GM18508 (cell line): ENCODE data around the gene PSMD9.

ENCODE experiments used
- ATAC-seq: cut with Tn5 transposase; IDR thresholded peaks from one replicate; pipeline ENCODE4 v1.9.1; 2021; ENCODE audit warnings: moderate number of reproducible peaks; ENCODE audit not compliant: insufficient read depth, unreplicated experiment

Gene PSMD9

GRCh38 chr12:121949648-121950397 is 61.2 kb downstream of the PSMD9 start:
- ATAC-seq = no peak

DNA sequence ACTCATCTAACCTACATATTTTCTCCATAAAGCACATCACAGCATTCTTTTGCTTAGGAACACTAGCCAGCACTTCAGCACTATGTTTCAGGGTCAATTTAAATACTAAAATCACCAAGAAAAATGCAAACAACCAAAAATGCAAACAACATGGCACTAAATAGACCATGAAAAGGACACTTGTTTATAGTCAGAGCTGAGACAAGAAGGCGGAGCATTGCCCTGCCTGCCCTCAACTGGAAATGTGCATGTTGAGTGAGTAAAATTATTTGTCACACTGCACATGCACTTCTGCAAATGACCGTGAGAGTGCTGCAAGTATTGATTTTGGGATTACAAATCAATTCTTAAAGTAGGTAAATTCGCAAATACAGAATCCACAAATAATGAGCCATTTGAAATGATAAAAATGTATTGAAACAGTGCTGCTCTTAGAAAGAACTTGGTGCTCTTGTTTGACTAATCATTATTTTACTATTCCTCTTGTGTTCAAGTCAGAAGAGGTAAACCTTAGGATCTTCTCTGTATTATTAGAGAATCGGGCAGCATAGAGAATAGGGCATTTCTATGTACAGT is 64.6 kb downstream of the PSMD9 start:
- ATAC-seq = no peak

GRCh38 chr12:121953695-121954094 is 65.1 kb downstream of the PSMD9 start:
- no peak for ATAC-seq

DNA sequence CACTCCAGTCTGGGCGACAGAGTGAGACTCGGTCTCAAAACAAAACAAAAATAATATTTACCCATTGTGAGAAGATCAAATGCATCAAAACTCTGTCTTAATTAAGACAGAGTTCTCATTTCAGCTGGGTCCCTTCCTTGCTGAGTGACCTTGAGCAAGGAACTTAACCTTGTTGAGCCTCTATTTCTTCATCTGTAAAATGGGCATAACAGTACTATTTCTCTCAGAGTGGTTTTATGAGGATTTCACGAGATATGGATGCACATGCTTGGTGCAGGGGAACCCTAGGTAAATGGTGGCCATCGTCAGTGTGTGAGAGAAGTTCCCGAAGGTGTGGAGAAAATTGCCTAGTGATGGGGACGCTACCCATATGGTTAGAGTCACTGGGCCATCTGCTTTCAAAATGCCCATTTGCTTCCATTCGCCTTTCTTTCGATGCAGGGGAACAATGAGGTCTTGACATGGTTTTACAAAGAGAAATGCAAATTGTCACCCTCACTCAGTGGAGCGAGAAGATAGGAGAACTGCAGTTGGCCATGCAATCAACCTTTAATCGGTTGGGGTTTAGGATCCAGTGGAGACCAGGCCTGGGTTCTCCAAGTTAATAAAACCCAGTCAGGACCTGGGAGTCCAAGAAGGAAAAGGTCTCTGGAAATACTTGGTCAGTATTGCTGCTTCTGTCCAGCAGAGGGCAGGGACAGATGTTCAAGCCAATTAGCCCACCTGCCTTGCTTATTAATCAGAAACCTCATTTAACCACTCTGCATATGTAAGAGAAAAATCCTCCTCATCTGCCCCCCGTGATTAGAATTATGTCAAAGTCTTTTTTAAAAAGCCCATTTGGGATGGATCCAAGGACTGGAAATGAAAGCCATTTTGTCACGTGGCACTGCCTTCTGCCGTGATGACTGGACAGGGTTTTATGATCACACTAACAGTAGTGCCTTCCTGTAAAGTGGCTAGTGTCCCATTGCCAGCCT is 67.0 kb downstream of the PSMD9 start:
- ATAC-seq = no peak

- no peak for ATAC-seq
Observed at GRCh38 chr12:121957861-121958515, 69.4 kb downstream of the PSMD9 start.

DNA sequence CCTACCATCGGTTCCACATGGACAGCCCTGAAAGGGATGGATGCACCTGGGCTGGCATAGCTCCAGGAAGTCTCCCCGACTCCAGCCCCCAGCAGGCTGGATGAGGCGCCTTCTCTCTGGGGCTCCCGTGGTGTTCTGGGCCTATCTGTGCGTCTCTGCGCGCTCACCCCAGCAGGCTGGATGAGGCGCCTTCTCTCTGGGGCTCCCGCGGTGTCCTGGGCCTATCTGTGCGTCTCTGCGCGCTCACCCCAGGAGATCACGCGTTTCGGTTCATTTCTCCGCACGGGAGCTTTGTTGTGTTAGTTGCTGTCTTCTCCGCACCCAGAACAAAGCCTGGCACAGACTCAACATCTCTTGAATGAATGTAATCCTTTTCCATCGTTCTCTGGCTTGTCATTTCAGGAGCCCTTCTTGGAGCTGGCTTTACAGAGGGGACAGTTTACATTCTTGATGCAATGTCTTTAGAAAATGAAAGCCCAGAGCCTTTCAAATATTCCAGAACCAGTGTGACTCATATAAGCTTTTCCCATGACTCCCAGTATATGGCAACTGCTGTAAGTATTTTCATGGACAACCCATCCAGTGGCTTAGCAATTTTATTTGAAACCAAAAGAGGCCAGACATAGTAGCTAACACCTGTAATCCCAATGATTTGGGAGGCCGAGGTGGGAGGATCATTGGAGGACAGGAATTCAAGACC is 70.1 kb downstream of the PSMD9 start:
- no peak for ATAC-seq

DNA sequence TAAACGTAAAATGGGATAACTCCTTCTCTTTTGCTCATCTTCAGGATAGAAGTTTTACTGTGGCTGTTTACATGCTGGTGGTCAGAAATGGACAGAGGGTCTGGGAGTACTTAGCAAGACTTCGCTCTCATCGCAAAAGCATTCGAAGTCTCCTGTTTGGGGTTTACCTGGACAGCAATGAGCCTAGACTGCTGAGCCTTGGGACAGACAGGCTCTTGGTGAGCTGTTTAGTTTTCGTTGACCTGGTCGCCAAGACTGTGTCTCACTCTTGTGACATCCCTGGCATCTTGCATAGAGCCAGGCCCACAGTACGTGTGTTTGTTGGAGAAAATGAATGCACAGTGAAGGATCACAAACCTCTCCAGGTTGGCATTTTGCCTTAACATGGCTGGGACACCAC is 72.0 kb downstream of the PSMD9 start:
- ATAC-seq = no peak

- no peak for ATAC-seq
Observed at GRCh38 chr12:121961195-121961879, 72.7 kb downstream of the PSMD9 start.

DNA sequence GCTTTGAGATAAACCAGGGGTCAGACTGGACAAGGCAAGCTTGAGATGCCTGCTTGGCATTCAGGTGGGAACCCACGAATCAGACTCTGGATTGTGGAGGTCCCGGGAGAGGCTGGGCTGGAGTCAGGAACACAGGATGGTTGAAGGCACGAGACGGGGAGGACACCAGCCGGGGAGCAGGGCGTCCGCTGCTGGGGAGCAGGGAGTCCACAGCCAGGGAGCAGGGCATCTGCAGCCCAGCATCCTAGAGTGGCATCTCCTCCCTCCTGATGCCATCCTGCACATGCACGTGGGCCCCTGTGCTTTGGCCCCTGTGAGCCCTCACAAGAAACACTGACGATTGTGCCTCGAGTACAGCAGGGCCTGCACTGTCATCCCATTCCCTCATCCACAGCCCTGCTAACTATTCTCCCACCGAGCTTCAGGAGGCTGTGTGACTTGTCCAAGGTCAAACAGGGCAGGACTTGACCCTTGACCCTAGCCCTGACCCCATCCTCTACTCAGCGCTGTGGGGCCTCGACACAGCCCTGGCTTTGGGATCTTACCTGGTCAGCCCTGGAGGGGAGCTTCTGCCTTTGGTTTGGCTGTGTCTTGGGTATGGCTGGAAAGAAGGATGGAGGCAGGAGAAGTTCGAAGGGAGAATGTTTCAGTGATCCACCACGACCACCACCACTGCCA is 74.9 kb downstream of the PSMD9 start:
- ATAC-seq = no peak

DNA sequence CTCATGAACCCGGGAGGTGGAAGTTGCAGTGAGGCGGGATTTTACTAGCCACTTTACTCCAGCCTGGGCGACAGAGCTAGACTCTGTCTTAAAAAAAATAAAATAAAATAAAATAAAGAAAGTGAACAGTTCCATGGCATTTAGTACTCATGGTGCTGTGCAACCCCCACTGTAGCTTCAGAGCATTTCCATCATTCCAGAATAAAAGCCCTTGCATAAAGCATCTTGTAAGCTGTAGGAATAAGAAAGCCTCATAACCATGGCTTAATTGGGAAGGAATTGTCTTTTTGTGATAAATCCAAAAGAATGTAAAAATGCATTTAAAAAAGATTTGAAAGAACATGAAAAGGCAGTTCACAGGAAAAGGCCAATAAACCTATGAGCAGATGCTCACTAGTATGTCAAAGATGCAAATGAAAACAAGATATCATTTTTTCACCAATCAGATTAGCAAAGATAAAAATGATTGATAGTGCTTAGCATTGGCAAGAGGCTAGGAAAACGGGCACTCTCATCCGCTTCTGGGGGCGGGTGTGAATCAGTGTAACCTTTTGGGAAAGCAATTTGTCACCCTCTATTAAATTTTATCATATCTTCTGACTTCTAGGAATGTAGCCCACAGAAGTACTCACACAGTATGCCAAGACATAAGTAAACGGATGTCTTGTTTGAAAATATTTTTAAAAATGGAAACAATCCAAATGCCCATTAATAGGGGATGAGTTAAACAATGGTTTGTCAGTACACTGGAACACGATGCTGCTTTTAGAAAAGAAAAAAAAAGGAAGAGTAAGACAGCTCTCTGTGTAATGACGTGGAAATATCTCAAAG is 76.4 kb downstream of the PSMD9 start:
- no peak for ATAC-seq

DNA sequence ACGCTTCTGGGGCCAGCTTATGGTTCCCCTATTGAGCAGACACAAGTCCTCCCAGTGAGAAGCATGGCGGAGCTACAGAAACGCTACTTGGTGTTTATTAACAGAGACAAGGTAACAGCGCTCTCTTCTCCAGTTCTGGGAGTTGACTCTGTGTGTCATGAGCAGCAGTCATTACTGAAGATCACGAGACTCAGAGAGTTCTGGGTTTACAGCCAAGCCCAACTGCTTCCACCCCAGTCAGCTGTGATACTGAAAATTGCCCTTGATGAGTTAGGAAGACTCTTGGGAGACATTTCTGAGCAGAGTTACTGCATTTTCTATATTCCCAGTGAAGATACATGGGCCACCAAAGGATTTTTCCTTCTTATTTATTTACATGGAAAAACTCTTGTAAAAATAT is 78.4 kb downstream of the PSMD9 start:
- no peak for ATAC-seq
